IPS DF 4.7 (cell line): ENCODE data around the gene BCO1.

Source experiments
- DNase-seq: peaks from one replicate; pipeline ENCODE4 v3.0.0-alpha.2; 2013; ENCODE audit warnings: low spot score; ENCODE audit errors: extremely low read depth

The BCO1 gene

DNA sequence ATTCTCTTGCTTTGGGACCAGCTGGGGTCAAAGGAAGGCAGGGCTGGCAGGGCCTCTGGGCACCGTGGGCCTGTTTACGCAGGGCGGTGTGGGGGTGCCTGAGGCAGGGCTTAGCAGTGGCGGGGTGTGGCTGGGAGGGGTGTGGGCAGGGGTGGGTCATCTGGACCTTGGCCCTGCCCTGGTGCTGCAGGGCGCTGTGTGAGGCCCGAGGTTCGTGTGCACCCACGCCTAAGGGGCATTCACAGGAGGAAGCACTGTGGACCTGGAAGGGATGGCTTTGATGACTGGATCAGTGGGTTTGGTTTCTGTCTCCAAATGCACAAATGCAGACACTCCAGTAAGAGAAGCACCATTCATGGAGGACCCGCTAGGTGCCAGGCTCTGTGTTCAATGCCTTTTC is 37.3 kb downstream of the BCO1 start:
- DNase-seq: no peak

DNA sequence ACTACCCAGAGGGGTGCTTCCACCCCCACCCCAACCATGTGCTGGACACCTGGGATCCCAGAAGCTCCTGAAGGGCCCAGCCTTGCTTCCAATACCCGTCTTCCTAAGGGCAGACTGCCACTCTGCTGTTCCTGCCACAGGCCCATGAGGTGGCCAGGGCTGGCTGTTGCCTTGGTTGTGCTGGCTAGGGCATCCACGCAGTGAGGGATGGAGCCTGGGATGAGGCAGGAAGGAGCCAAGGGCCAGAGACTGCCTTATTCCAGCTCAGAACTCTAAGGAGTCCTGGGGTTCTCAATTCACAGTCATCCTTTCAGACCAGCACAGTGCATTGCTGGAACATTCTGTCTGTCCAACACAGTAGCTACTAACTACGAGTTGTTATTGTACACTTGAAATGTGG is 37.8 kb downstream of the BCO1 start:
- DNase-seq: no peak

DNA sequence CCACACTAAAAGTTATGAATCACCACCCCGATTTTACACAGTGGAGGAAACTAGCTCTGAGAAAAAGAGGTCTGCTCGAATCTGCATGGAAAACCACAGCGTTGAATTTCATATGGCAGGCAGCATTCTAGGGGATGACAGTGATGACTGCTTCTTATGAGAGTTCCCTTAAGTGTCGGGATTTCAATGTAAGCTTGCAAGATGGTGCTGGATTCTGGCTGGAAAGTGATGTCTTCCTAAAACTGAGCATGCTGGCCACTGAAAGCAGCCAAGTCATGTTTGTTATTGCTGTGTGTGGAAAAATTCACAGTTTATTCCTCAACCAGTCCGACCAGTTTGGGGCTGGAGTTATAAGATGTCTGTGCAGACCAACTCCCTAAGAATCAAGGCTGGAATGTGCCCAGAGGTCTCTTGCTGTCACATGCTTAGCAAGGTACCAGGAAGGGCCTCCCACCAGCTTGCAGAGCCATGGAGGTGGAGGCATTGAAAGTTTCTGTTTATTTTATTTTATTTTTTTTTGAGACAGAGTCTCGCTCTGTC is 39.1 kb downstream of the BCO1 start:
- no peak for DNase-seq

DNA sequence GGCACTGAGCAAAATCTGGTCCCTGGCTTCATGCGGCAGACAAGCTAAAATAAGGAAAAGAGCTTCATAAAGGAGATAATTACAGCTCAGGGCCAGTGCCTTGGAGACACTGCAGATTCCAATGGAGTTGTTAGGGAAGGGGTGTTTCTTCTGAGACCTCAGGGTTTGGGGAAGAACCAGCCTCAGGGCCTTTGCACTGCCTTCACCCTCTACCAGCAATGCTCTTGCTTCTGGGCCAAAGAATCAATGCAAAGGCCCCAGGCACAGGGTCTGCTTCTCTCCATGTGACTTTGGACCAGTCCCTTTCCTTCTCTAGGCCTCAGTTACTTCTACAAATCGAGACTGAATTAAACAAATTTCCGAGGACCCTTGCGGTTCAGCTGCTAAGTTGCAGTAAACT is 40.0 kb downstream of the BCO1 start:
- no peak for DNase-seq

DNA sequence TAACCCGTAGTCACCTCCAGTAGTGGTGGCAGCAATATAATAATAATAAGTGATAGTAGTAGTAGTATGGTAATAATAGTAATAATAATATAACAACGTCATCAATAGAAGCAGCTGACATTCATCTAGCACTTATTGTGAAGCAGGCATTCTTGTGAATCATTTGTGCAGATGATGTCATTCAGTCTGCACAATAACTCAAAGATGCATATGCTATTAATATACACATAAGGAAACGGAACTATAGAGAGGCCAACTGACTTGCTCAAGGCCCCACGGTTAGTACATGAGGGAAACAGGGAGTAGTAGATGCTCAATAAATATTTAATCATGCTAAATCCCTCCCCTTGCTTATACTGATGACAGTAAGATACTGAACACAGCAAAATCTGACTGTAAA is 40.9 kb downstream of the BCO1 start:
- no peak for DNase-seq

DNA sequence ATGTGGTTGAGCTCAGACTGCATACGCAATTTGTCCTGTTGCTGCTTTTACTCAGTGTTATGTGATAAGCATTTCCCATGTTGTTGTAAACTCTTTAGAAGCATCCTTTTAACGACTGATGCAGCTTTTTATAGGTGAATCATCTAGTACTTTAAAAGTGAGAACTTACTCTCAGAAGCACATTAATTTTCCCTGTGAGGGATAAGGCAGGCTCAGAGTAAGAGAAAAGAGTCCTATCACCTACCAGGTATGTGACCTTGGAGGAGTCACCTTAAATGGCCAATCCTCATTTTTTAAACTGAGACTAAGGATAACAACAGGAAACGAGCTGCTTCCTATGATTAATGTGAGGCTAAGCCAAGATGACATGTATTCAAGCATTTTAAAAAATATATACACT is 41.9 kb downstream of the BCO1 start:
- no peak for DNase-seq

DNA sequence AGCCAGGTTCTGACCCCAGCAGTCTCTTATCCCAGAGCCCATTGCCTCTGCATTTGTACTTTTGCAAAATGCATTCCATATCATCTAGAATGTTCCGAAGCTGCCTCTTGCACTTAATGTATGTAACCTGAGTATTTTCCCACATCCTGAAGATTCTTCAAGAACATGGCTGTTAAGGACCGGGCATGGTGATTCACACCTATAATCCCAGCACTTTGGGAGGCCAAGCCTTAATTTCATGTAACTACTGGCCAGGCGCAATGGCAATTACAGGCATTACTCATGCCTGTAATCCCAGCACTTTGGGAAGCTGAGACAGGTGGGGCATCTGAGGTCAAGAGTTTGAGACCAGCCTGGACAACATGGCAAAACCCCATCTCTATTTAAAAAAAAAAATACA is 44.6 kb downstream of the BCO1 start:
- DNase-seq: no peak

DNA sequence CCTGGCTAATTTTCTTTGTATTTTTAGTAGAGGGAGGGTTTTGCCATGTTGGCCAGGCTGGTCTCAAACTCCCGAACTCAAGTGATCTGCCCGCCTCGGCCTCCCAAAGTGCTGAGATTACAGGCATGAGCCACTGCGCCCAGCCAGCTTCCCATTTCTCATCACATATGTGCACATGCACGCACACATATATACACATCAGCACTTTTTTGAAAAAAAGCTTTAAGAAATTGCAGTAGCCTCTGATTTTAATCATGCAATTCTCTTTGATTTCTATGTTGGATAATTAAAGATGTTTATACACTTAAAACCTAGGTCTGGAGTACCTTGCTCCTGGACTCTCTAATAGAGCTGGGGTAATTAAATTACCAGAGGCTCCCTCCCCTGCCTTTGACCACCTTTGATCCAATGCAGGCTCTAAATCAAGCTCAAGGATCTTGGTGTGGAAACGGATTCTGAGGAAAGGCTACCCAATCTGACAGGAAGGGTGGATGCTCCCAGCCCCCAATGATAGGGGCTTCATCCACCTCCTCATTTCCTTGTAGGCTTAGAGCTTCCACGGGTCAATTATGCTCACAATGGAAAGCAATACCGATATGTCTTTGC is 46.6 kb downstream of the BCO1 start:
- no peak for DNase-seq

DNA sequence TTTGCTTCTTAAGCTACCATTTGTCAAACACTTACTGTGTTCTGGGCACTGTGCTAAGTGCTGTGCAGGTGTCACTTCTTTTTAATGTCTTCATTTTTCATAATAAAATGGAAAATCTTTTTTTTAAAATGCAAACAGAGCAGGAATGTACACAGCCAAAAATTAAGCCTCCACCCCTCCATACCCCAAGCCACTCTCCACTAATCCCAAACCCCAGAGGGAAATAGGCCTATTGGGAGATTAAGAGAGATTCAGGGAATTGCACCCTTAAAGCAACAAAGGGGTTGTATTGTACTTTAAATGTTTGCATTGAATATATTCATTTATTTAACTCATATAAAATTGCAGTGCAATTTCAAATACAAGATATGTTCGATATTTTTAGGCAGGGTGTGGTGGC is 47.7 kb downstream of the BCO1 start:
- no peak for DNase-seq

DNA sequence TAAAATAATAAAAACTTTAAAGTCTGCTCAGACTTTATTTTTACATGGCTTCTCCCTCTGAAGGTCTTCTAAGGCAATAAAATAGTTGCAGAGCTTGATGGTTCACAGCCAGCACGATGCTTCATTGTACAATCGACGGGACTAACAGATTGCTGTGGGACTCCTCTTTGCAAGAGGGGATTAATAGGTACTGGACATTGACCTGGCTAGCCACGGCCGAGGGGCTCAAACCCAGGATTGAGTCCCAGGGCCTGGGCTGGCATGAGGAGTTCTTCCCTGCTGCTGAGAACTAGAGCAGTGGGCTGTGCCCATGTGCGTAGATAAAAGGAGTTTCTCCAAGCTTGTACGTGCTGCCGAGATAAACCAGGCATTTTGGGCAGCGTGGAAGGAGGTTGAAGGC is 52.6 kb downstream of the BCO1 start:
- no peak for DNase-seq

DNA sequence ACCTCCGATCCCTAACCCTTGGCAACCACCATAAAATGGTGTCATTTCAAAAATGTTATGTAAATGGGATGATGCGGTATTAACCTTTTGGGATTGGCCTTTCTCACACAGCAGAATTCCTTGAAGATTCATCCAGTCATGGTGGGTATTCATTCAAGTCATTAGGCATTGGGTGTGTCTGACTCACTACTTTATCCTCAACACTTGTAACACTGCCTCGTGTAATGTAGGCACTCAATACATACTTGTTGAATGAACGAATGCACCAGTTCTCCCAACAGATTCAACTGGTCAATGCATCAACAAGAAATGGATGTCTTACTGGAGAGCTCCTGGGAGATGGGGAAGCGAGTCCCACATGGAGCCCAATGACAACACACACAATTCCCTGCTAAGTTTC is 54.4 kb downstream of the BCO1 start:
- no peak for DNase-seq

DNA sequence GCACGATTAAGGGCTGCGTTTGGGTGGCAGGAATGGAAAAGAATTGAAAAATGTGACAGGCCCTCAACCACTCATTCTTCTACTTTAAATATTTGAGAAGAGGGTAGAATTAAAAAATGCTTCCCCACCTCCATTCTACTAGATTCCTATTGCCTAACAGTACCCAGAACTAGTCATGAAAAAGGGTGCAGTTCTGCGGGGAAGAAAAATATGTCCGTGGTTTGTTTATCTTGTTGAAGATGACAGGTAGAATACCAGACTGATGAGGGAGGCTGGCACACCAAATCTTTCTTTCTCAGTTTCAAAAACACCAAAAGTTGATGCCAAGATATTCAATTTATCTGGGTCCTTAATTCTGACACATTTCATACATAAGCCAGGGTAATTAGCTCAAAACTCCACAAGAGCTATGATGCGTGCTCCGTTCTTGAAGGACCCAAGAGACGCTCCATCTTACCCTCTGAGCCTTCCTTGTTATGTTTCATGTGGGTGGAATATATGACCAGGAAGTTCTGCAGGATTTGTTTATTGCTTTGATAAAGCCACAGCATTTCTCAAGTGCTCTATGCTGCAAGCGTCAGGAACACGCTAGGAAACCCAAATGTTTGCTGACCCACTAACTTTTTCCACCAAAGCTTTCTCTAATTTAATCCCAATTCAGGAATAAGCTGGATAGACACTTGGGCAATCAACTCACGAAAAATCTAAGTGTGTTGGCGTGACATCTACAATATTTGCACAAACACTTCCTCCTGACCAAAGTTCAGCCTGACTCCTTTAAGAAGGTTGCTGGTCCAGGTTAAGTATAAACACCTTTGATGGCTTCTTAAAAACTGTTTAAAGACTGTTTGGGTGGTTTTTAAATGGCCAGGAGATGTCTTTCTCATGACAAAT is 55.7 kb downstream of the BCO1 start:
- no peak for DNase-seq

DNA sequence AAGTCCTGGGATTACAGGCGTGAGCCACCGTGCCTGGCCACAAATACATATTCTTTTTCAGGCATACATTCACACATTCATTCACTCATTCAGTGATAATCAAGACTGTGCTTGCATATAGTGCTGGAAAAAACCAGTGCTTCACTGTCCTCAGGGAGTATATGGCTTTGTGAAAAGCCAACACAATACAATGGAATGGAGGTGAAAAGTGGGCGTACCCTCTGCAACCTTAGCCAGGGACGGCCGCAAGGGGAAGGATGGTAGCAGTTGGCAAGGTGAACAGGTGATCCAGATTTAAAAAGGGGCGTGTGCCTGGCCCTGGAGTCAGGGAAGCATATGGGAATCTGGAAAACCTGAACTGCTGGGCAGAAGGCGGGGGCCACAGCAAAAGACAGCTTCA is 58.1 kb downstream of the BCO1 start:
- no peak for DNase-seq

DNA sequence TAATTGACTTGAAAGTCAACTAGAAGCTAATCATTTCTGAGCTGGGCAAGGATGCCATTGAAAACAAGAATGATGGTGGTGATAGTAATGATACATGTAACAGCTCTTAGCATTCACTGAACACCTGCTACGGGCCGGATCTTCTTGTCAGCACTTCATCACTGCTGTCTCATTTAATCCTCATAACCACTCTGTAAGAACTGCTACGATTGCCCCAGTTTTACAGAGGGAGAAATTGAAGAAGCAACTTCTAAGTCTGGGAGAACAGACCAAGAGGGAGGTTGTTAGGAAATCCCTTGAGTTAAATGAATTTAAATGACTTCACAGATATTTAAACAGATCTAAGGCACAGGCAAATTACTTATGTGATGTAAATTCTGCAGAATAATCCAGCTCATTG is 69.3 kb downstream of the BCO1 start:
- no peak for DNase-seq

DNA sequence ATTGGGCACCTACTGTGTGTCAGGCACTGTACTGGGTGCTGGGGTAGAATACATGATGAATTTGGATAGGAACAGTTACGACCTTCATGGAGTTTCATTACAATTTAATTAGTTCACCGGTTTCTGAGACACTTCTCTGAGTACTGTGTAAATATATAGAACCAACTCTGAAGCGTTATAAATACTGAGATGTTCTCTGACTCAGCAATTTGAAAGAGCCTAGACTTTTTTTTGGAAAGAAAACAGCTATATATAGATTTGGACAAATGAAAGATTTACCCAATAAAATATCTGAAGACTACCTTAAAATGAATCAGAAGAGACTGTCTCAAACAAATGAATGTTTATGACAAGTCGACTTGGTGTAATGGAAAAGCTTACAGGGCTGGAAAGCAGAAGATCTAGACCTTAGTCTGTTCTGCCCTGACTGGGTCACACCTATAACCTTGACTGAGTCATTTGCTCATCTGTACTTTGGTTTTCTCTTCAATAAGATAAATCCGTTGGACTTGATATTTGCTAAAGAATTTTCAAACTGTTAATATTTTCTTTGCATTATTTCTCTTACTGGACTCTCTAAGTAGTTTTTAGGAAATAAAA is 71.7 kb downstream of the BCO1 start:
- DNase-seq: no peak

DNA sequence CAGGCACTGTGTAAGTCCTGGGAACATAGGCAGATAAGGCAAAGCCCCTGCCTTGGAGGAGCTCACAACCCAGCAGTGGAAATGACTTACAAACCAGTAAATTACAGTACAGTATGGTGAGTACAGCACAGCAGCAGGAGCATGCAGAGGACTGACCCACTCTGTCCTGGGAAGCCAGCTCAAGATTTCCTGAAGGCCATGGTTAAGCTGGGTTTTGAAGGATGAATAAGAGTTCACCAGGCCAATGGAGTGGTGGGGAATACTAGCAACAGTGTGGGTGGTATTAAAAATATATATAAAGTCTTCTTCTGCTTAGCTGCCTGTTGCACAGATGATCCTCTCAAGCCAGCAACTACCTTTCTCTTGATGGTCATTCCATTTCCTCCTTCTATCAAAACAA is 73.3 kb downstream of the BCO1 start:
- DNase-seq: no peak

DNA sequence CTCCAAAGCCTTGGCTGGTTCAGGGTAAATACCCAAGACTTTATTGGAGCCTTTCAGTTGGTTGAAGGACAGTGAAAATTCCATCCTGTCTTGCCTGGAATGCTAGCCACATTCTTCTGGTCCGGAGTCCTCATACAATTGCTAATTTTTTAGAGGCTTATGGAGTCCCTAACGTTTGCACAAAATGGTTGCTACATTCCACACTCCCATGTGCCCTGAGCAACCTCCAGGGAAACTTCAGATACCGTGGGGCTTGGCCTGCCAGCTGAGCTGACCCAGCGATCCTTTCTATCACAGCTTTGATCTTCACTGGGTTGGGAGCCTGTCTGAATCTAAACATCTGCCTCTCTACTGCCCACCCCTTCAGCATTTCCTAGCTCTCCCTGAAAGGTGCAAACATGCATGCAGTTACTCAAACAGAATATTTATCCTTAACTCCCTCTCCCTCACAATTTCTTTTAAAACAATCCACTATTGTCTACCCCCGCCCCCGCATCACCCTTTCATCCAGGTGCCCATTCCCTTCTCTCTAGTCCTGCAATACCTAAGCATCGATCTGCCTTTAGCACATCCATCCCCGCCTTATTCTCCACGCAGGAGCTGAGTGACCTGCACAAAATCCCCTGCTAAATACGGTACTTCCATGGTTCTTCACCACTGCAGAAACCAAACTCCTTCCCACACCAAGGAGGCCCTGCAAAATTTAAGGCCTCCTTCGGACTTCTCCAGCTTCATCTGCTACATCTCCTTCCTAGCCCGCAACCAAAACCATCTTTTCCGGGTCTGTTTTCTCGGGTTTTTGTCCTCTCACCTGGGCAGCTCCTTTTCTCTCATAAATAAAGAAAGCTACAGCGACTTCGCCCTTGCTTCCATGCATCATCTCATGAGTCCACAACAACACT is 75.5 kb downstream of the BCO1 start:
- DNase-seq: peak; percentile 60

DNA sequence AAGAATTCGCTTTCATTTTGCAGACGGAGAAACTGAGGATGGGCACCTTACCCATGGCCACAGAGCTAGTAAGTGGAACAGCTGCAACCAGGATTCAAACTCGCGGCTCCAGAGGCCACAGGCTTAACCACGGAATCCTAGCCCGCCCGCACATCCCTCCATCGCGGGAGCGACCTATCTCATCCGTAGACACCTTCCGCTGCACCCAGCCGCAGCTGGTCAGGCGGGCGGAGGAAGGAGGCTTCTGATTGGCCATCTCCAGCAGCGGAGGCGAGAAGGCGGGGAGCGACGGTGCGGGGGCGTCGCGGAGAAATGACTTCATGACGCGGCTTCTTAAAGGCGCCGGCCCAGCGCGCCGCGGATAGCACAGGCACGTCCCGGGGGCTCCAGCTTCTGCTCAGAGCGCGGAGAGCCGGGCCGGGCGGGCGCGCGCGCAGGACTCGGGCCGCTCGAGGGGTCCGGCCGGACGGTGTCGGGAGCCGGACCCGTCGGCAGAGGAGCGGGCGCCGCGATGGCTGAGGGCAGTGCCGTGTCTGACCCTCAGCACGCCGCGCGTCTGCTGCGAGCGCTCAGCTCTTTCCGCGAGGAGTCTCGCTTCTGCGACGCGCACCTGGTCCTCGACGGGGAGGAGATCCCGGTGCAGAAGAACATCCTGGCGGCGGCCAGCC is 76.2 kb downstream of the BCO1 start, which contains the start of gene GAN:
TSS of gene GAN (plus strand) at position 360 of the 668 bp plus-strand sequence. CDS start at position 512, 152 bp downstream.
- peak; percentile 71 for DNase-seq

DNA sequence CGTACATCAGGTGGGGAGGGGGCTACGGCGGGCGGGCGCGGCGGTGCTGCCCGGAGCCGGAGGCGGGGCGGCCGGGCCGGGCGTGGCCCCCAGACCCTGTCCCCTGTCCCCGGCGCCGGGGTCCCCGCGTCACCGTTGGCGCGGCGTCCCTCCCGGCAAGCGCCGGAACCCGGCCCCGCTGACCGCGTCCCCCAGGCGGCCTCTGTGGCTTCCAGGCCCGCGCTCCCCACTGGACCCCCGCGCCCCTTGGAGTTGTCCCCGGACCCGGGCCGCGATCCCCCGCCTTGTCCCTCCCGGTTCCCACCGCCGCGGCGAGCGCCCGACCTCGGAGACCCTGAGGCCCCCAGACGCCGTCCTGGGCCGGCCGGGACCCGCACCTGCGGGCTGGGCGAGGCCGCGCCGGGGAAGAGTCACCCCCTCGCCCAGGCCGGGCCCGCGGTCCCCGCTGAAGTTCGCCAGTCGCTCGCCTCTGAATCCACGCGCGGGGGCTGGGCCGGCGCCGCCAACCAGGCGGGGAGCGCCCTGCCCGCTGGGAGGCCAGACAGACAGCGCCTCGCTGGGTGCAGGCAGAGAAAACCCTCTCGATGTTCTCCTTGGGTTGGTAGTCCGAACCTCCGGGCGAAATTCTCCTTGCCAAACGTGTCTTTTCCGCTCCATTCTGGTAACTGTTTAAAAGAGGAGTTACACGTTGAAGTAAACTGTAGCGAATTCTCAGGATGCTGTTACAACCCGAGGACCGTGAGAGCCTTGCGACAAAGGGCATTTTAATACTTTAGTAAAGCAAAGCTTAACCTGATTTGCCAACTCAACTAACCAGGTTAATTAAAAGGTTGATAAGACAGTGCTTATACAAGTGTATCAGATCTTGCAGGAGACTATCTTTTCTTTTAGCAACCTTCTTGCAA is 77.0 kb downstream of the BCO1 start:
- DNase-seq: no peak

DNA sequence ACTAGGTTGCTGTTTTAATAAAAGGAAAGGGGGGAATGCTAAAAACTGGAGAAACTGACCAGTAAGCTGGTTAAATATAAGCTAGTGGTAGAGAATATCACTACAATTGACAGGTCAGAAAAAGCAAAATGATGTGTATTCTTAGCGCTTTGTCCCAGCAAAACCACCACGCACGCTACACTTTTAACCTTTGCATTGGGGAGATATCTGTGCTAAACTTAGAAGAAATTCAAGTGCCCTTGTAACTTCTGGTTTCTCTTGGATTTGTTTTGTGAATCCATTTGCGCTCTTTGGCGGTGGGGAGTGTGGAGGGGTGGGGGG is 77.6 kb downstream of the BCO1 start:
- no peak for DNase-seq
